ENCODE measurements around the gene PHTF2.

GRCh38 chr7:77837275-77837674 lies 38.7 kb downstream of the PHTF2 start:
- TF ChIP-seq CTCF (IDR thresholded peaks at IDR 0.05) (no peak), POLR2A (IDR thresholded peaks at IDR 0.05) (no peak)
